HG03575 (cell line): Measurements from ENCODE around the gene HTRA1.

Experiments used
- ATAC-seq: cut with Tn5 transposase; IDR thresholded peaks from one replicate; pipeline ENCODE4 v1.9.1; 2021; ENCODE audit not compliant: unreplicated experiment, insufficient number of reproducible peaks, low FRiP score; ENCODE audit errors: extremely low read depth

Gene HTRA1

GRCh38 chr10:122532601-122533296 is 71.4 kb downstream of the HTRA1 start:
- no peak for ATAC-seq

DNA sequence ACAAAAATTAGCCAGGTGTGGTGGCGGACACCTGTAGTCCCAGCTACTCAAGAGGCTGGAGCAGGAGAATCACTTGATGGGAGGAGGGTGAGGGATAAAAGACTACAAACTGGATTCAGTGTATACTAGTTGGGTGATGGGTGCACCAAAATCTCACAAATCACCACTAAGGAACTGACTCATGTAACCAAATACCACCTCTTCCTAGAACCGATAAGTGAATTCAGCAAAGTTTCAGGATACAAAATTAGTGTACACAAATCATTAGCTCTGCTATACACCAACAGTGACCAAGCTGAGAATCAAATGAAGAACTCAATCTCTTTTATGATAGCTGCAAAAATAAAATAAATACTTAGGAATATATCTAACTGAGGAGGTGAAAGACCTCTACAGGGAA is 76.2 kb downstream of the HTRA1 start:
- ATAC-seq = no peak

DNA sequence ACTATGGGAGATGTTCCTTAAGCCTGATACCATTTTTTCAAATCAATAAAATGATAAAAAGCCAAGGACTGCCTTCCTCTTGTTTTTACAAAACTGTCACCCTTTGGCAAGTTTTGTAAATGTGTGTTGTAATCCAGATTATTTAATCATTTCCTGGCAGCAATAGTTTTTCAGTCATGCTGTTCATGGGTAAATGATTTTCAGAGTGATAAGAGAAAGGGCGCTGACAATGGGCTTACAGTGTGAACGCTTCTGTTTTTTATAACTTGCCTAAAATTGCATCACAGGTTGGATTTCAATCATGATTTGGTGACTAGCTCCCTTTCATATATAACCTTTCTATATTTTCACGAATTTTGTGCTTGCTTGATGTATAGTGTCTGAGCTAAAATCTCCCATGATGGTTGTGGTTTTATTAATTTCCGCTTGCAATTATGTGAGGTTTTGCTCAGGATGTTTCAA is 80.2 kb downstream of the HTRA1 start:
- no peak for ATAC-seq

DNA sequence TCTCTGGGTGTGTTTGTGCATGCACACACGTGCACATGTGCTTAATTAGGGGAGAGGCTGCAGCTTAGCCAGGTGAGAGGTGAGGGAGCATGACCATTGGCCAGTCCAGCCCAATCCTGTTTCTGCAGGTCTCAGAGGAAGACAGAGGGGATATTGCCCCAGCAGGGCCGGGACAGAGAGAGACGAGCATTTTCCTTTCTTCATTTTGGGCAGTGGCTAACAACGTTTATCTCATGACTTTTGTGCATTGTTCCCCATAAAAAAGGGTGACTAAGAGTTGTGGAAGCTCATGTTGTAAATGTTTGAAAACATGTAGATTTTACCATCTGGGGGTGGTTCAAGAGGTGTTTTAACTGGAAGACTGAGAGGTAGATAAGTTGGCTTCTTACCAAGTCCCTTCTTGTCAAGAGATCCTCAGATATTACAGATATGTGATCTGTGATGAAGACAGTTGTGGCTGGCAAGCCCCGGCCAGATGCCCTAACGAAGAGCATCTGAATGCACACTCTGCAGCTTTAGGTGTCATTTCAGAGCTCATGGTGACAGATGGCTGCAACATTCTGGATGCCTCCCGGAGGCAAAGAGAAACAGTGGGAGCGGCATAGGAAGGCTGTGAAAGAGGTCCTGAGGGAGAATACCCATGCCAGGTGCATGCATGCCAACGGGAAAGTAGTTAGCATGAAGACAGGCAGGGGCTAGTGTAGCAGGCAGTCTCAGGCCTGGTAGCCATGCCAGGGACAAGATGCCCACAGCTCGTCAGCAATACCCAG is 82.5 kb downstream of the HTRA1 start:
- no peak for ATAC-seq

DNA sequence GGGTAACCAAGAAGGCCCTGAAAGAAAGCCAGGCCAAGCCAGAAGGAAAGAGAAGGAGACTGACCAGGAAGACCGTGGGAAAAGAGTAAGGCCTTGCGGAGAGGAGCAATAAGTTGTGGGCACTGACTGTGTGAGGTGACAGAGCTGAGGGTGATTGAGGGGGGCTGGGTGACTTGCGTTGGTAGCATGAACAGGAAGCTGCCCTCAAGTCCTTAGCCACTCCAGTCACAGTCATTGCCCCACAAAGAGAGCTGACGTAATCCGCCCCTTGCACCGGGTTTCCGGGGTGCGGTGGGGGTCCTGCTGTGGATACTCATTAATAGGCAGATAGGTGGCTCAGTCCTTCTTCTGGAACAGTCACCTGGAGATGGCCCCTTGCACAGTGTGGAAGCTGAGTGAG is 83.1 kb downstream of the HTRA1 start:
- no peak for ATAC-seq

- no peak for ATAC-seq
Observed at GRCh38 chr10:122546242-122546641, 84.9 kb downstream of the HTRA1 start.

DNA sequence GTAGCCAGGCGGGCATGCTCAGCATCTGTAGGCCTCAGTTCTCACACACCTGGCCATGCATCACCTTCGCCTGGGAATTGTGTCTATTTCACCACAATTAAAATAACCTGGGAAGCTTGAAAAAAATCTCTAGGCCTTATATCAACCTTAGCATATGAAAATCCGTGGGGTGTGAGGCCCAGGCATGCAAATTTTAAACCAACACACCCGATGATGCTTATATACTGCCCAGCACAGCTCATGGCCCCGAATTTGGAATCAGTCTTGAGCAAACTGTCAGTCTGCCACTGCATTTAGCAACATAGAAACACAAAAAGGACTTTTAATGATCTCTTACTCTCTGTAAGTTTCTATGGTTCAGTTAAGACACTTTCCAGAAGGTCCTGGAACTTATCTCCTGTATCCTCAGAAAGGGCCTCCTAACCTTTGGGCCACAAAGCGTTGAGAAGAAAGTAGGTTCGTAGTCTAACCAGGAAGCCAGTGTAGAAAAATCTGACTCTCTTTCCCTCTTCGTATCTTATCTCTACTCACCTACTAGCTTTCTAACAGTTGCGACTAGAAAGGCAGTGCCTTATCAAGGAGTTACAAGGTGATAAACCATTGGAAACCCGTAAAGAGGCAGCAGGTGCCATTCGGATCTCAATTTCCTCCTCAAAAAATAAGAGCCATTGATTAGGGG is 87.2 kb downstream of the HTRA1 start:
- ATAC-seq = no peak

- ATAC-seq = no peak
Observed at GRCh38 chr10:122549636-122550035, 88.3 kb downstream of the HTRA1 start.

DNA sequence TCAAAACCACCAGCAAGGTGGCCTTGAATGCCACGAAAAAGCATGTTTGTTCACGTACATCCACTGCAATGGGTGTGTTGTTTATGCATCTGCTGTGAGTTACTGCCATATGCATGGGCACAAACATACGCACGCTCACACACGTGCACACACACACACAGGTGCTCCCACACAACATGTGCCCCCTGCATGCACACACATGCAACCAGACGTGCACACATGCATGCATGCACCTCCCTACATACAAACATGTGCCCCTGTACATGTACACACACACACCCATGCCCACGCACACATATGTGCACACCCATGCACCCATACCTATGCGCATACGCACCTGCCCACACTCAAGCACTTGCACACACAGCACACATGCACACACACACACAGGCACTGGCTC is 89.1 kb downstream of the HTRA1 start:
- no peak for ATAC-seq

DNA sequence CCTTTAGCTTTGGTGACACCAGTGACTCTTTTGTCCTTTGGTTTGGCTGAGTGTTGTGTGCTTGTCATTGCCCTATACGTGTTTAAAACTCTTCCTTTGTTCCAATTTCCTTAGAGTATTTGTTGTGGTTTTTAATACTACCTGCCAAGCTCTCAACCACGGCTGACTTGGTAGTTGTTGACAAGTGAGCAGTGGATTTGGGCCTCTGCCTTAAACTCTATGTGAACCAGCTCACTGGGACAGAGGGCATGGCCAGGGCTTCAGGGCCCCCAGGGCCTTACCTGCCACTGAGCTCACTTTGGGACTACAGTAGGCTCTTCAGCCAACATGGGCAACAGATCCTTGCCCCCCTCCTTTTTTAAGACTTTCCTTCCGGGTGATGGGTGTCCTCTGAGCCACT is 89.6 kb downstream of the HTRA1 start:
- ATAC-seq = no peak

GRCh38 chr10:122551450-122551849 is 90.1 kb downstream of the HTRA1 start:
- ATAC-seq = no peak

GRCh38 chr10:122553341-122553740 is 92.0 kb downstream of the HTRA1 start:
- ATAC-seq = no peak

DNA sequence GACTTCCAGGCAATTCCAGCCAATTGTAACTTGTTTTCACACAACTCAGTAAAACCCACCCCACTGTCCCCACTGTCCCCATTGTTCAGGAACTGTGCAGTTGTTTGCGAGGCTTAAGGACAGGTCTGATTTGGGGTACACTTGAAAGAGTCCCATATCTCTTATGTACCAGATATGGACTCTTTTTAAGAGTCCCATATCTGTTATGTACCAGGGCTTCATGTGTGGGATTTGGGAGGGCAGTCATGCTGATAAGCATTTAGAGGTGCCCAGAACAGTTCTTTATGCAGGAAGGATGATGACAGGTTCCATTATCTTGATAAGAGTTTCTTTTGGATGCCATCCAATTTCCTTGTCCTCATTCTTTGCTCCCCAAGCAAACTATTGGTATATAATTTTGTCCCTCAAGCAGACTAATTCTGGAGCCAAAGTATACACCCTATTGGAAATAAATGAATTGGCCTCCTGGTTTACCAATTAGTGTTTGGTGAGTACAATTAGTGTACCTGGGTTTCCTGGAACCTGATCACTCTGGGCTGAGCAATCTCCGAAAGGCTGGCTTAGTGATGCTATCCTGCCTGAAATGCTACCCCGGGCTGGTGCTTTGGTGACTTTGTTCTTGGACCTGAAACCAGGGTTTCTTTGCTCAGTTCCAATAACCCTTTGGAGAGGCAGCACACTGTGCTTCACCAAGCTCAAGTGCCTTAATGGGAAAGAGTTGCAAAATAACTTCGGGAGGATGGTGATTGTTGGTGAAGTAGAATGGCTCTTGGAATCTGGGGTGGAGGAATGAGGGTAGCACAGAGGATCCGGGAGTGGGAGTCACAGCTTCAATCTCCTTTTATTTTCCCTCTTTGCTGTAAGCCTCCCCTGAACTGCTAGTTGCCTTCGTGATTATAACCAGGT is 93.0 kb downstream of the HTRA1 start:
- ATAC-seq = no peak

DNA sequence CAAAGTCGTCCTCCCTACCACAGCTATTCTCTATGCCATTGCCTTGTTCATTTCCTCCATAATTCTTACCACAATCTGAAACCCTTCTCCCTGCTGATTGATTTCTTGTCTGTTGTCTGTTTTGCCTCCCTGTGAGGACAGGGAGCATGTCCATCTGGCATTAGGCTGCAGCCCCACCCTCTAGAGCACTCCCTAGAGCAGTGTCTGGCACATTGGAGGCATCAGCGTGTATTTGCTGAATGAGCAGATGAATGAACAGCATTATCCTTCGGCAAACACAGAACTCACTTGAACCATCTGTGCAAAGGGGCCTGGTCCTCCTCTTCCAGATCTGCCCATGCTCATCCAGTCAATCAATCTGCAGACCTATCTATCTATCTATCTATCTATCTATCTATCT is 94.1 kb downstream of the HTRA1 start:
- ATAC-seq = no peak

DNA sequence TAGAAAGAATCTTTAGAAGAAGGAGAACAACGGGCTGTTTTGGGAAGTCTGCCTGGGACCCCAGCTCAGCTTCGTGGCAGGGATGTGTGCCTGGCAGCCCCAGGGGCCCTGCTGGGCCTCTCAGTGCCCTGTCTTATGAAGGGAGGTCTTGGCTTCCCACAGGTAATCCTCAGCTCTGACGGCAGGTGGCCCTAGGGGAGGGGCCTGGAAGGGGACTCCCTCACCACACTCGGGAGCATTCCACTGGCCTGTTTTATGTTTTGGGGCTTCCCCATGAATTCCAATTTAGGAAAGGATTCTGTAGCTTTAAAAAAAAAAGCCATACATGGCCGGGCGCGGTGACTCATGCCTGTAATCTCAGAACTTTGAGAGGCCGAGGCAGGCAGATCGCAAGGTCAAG is 96.2 kb downstream of the HTRA1 start:
- ATAC-seq = no peak

GRCh38 chr10:122558452-122558851 is 97.1 kb downstream of the HTRA1 start:
- ATAC-seq = no peak

- ATAC-seq = no peak
Observed at GRCh38 chr10:122559228-122559627, 97.9 kb downstream of the HTRA1 start.

- no peak for ATAC-seq
Observed at GRCh38 chr10:122560279-122560804, 99.0 kb downstream of the HTRA1 start, which contains the start of gene DMBT1. Gene DMBT1, plus strand, starts transcription at chr10:122560754. Its CDS starts 17 bp downstream, at chr10:122560771.

DNA sequence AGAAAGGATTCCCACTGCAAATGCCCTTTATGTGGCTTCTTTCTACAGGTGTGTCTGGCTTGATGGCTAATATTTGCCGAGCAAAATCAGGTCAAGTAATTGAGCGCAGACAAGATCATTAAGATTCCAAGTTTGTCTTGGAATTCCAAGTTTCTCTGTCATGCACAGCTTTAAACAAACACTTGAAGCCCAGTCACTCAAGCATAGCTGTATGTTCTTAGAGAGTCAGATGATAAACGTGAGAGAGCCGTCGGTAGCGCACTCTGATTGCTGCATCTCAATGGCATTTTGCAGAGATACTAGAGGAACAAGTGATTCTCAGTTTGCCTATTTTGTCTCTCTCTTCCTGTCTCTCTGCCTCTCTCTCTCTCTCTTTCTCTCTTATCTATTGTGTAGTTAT is 99.9 kb downstream of the HTRA1 start:
- no peak for ATAC-seq
